Measurements from ENCODE around the gene FBXO2.

DNA sequence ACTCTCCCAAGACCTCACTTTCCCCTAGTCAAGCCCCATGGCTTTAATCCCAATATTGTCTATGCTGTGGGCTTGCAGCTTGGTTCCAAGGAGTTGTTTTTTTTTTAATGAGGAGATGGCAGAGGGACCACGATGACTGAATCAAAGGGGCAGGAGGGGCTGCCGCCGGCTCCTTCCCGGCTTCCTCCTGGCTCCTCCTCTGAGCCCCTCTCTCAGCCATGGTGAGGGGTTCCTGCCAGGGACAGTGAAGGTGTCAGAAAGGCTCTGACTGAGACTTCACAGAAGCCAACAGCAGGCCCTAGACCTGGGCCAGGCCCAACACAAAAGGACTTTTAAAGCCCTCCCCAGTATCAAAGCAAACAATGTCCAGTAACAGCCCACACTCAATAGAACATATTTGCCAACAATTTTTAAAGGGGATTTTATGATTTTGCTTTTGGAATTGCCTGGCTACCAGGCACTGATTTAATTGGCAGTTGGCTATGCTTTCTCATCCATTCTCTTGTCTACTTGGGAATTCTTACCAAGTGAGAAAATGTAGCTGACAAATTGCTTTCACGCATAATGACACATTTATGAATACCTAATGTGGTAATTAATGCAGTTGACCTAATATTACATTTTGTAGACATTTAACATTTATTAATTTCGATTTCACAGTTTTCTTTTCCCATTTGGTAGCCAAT is 54.2 kb downstream of the FBXO2 start:
- TF ChIP-seq, protein P1, sequence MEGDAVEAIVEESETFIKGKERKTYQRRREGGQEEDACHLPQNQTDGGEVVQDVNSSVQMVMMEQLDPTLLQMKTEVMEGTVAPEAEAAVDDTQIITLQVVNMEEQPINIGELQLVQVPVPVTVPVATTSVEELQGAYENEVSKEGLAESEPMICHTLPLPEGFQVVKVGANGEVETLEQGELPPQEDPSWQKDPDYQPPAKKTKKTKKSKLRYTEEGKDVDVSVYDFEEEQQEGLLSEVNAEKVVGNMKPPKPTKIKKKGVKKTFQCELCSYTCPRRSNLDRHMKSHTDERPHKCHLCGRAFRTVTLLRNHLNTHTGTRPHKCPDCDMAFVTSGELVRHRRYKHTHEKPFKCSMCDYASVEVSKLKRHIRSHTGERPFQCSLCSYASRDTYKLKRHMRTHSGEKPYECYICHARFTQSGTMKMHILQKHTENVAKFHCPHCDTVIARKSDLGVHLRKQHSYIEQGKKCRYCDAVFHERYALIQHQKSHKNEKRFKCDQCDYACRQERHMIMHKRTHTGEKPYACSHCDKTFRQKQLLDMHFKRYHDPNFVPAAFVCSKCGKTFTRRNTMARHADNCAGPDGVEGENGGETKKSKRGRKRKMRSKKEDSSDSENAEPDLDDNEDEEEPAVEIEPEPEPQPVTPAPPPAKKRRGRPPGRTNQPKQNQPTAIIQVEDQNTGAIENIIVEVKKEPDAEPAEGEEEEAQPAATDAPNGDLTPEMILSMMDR (IDR thresholded peaks at IDR 0.05): no peak
- TF ChIP-seq POLR2A (IDR thresholded peaks at IDR 0.05): no peak

Measured in Peyer's patch (tissue), 4 donors.